DOHH2 (cell line): ENCODE results near the gene THSD7A.

Source experiments
- EZH2phosphoT487 ChIP-seq: fragments of 200-600 bp; sonication (generic); IDR thresholded peaks from 2 replicates; pipeline ENCODE4 v1.6.1; 2017; ENCODE audit warnings: borderline replicate concordance, mild to moderate bottlenecking, antibody characterized with exemption, low read length, moderate library complexity, mixed read lengths
- TF ChIP-seq, protein P1 (sequence below): fragments of 200-600 bp; sonication (generic); IDR thresholded peaks from one replicate; pipeline ENCODE4 v1.5.1; 2014; ENCODE audit warnings: antibody characterized with exemption, mild to moderate bottlenecking, low read depth, low read length; ENCODE audit not compliant: poor library complexity, severe bottlenecking

- TF ChIP-seq, protein P1, sequence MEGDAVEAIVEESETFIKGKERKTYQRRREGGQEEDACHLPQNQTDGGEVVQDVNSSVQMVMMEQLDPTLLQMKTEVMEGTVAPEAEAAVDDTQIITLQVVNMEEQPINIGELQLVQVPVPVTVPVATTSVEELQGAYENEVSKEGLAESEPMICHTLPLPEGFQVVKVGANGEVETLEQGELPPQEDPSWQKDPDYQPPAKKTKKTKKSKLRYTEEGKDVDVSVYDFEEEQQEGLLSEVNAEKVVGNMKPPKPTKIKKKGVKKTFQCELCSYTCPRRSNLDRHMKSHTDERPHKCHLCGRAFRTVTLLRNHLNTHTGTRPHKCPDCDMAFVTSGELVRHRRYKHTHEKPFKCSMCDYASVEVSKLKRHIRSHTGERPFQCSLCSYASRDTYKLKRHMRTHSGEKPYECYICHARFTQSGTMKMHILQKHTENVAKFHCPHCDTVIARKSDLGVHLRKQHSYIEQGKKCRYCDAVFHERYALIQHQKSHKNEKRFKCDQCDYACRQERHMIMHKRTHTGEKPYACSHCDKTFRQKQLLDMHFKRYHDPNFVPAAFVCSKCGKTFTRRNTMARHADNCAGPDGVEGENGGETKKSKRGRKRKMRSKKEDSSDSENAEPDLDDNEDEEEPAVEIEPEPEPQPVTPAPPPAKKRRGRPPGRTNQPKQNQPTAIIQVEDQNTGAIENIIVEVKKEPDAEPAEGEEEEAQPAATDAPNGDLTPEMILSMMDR, result no peak
- TF ChIP-seq EZH2phosphoT487, result no peak
Observed at GRCh38 chr7:11573128-11573750, 258.8 kb downstream of the THSD7A start.
